ENCODE results near the gene RHEB. TPM values are rescaled to one million over a fixed set of nuclear protein-coding genes. Genes with fewer than 3 reads are reported as not detected.

The RHEB gene
- total and polyA plus RNA-seq, 8 donors = 18.5 to 141 (median 84.2) TPM

DNA sequence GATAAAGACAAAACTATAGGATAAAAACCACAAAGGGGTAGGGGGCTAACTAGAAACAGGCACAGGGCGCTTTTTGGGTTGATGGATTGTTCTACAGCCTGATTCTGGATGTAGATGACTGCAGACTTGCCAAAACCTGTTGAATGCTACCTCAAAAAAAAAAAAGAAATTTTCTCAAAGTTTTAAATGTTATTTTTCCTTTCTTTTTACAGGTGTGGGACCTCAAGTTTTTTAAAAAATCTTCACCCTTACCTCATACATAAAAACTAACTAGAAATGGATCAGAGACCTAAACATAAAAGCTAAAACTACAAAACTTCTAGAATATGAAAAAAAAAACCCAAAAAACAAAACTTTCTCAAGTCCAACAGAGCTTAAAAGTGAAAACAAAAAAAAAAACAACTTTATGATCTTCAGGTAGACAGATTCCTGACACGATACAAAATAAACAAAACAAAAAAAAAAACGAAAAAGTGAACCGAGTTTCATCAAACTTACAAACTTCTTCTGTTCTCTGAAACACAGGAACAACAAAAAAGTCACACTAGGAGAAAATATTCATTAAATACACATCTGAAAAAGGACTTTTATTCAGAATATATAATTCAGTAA is 14.9 kb downstream of the RHEB start:
- H3K4me1 ChIP-seq = peaks cover 23 to 88% (median 57%) of the 10 kb centered on the region in 4 donors
- WGBS, 5 donors = 83 to 90% (median 84%) methylated on average over 4 of the region's 4 CpGs
- no peak for TF ChIP-seq POLR2A (IDR thresholded peaks at IDR 0.05)
- TF ChIP-seq EP300 (IDR thresholded peaks at IDR 0.05) = no peak
- TF ChIP-seq, protein P1, sequence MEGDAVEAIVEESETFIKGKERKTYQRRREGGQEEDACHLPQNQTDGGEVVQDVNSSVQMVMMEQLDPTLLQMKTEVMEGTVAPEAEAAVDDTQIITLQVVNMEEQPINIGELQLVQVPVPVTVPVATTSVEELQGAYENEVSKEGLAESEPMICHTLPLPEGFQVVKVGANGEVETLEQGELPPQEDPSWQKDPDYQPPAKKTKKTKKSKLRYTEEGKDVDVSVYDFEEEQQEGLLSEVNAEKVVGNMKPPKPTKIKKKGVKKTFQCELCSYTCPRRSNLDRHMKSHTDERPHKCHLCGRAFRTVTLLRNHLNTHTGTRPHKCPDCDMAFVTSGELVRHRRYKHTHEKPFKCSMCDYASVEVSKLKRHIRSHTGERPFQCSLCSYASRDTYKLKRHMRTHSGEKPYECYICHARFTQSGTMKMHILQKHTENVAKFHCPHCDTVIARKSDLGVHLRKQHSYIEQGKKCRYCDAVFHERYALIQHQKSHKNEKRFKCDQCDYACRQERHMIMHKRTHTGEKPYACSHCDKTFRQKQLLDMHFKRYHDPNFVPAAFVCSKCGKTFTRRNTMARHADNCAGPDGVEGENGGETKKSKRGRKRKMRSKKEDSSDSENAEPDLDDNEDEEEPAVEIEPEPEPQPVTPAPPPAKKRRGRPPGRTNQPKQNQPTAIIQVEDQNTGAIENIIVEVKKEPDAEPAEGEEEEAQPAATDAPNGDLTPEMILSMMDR (IDR thresholded peaks at IDR 0.05) = no peak
- no peak for TF ChIP-seq POLR2AphosphoS5 (IDR thresholded peaks at IDR 0.05)
- H3K9me3 ChIP-seq = no peaks in the 10 kb centered on the region
- no peaks in the 10 kb centered on the region for H3K27me3 ChIP-seq
- H3K36me3 ChIP-seq = no peaks in the 10 kb centered on the region
- H3K27ac ChIP-seq = peak overlapping the region in 2 of 5 donors; percentile 52 to 72
- DNase-seq = no peak
- H3K4me3 ChIP-seq = no peak overlapping the region
- intact Hi-C loops (cut with DNase I; ENCODE audit: low total_unique reads) = no loop called here

DNA sequence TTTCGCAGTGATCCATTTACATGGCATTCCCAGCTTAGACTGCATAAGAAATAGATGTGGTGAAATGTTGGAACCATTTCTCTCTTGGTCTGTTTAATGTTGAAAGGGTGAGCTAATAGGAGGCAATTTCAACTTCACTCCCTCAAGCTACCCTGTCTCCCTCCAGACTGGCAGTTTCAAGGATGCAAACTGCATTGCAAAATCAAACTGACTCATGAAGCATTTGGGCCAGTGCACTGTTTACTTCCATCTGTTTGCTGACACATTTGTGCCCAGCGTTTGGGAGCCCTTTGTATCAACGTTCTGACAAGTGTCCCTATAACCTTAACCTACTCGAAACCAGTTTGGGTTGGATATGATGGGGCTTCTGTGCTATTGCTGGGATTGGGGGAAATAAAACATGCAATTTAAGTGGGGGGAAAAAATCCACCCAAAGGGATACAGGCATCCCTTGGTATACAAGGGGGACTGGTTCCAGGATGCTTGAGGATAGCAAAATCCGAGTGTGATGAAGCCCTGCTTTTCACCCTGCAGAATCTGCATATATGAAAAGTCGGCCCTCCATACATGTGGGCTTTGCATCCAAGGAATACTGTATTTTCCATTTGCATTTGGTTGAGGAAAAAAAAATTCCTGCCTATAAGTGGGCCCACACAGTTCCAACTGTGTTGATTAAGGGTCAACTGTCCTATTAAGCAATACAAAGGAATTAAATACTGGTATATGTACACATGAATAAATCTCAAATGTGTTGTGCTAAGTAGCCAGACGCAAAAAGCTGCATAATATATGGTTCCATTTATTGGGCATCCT is 15.6 kb downstream of the RHEB start:
- no peaks in the 10 kb centered on the region for H3K27me3 ChIP-seq
- 59 to 72% (median 64%) methylated on average over 7 of the region's 7 CpGs for WGBS, 5 donors
- H3K4me1 ChIP-seq = peaks cover 16 to 86% (median 55%) of the 10 kb centered on the region in 4 donors
- H3K27ac ChIP-seq = peak overlapping the region in 2 of 5 donors; percentile 52 to 72
- no peaks in the 10 kb centered on the region for H3K9me3 ChIP-seq
- TF ChIP-seq POLR2AphosphoS5 (IDR thresholded peaks at IDR 0.05) (peak; percentile 70 to 90 (median 85)), EP300 (IDR thresholded peaks at IDR 0.05) (peak; percentile 21), POLR2A (IDR thresholded peaks at IDR 0.05) (no peak)
- no peaks in the 10 kb centered on the region for H3K36me3 ChIP-seq
- DNase-seq = no peak
- intact Hi-C loops (cut with DNase I; ENCODE audit: low total_unique reads) = no loop called here
- H3K4me3 ChIP-seq = no peak overlapping the region

DNA sequence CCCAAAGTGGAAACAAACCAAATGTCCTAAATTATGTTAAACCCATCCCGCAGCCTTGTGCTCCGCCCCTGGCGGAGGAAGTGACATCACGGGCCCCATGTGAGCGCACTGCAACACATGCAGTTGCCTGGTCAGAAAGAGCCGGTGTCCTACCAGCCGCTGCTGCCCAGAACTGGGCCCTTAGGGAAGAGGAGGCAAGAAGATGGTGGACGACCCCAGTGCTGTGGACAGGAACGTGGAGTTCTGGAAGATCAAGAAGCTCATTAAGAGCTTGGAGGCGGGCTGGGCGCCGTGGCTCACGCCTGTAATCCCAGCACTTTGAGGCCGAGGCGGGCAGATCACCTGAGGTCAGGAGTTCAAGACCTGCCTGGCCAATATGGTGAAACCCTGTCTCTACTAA is 18.0 kb downstream of the RHEB start:
- DNase-seq = no peak
- H3K27me3 ChIP-seq = no peaks in the 10 kb centered on the region
- no peaks in the 10 kb centered on the region for H3K9me3 ChIP-seq
- intact Hi-C loops (cut with DNase I; ENCODE audit: low total_unique reads) = no loop called here
- H3K27ac ChIP-seq = peak overlapping the region in 1 of 5 donors; percentile 72
- no peaks in the 10 kb centered on the region for H3K36me3 ChIP-seq
- no peak overlapping the region for H3K4me3 ChIP-seq
- TF ChIP-seq, protein P1 (IDR thresholded peaks at IDR 0.05) = no peak
- TF ChIP-seq EP300 (IDR thresholded peaks at IDR 0.05) = no peak
- no peak for TF ChIP-seq POLR2A (IDR thresholded peaks at IDR 0.05)
- TF ChIP-seq POLR2AphosphoS5 (IDR thresholded peaks at IDR 0.05) = no peak
- WGBS, 5 donors = 94 to 99% (median 98%) methylated on average over 15 of the region's 15 CpGs
- H3K4me1 ChIP-seq = peaks cover 22 to 85% (median 54%) of the 10 kb centered on the region in 4 donors

DNA sequence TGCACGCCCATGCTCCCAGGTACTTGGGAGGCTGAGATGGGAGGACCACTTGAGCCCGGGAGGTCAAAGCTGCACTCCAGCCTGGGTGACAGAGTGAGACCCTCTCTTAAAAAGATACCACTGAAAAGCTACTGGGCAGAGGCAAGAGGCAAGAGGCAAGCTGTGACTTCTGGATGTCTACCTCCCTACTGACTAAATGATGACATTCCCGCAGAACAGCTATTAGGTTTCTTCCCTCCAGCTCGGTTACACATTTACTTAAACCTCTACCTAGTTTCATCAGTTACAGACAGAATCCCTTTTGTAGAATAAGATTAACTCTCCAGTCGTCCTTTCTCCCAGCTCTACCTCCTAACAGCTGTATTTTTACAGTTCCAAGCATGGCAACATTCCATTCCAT is 21.2 kb downstream of the RHEB start:
- WGBS, 5 donors = 78 to 92% (median 82%) methylated on average over 5 of the region's 5 CpGs
- Histone ChIP-seq H3K36me3 (no peaks in the 10 kb centered on the region), H3K4me3 (no peak overlapping the region), H3K27me3 (no peaks in the 10 kb centered on the region), H3K4me1 (peaks cover 33 to 91% (median 61%) of the 10 kb centered on the region in 4 donors), H3K27ac (peak overlapping the region in 1 of 5 donors; percentile 43), H3K9me3 (no peaks in the 10 kb centered on the region)
- DNase-seq = no peak
- intact Hi-C loops (cut with DNase I; ENCODE audit: low total_unique reads) = no loop called here
- TF ChIP-seq POLR2AphosphoS5 (IDR thresholded peaks at IDR 0.05) (no peak), POLR2A (IDR thresholded peaks at IDR 0.05) (no peak), EP300 (IDR thresholded peaks at IDR 0.05) (no peak)
- TF ChIP-seq, protein P1 (IDR thresholded peaks at IDR 0.05) = no peak

Measured in stomach (tissue), 9 donors.